DOHH2 (cell line): ENCODE results near the gene E2F3.

Source experiments
- CTCF ChIP-seq: fragments of 200-600 bp; sonication (generic); IDR thresholded peaks from one replicate; pipeline ENCODE4 v1.5.1; 2014; ENCODE audit warnings: antibody characterized with exemption, mild to moderate bottlenecking, low read depth, low read length; ENCODE audit not compliant: poor library complexity, severe bottlenecking
- EZH2phosphoT487 ChIP-seq: fragments of 200-600 bp; sonication (generic); IDR thresholded peaks from 2 replicates; pipeline ENCODE4 v1.6.1; 2017; ENCODE audit warnings: borderline replicate concordance, mild to moderate bottlenecking, antibody characterized with exemption, low read length, moderate library complexity, mixed read lengths

DNA sequence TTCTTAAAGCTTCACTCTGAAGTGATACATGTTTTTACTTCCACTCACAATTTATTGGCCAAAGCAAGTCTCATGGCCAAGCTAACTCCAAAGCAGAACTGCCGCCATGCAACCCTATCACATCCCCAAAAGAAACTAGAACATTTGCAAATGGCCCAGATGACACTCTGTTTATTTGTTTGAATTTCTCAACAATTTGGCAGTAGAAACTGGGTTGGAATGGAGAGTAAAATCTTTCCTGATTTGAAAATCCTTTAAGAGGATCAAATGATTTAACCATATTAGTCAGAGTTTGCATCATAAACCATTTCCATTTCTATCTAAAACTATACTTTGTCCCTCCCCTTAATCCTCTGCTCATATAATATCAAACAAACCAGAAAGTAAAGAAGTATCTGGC is 39.1 kb upstream of the E2F3 start:
- no peak for TF ChIP-seq CTCF
- no peak for TF ChIP-seq EZH2phosphoT487
